SU-DHL-6 (cell line): ENCODE results near the gene UTP14C.

ENCODE experiments used
- CTCF ChIP-seq: fragments of 200-600 bp; sonication (generic); IDR thresholded peaks from one replicate; pipeline ENCODE4 v1.5.1; 2017; ENCODE audit warnings: antibody characterized with exemption, mild to moderate bottlenecking, low read length, moderate library complexity; ENCODE audit not compliant: insufficient read depth, poor library complexity, severe bottlenecking
- EZH2phosphoT487 ChIP-seq: fragments of 200-600 bp; sonication (generic), shearing (Covaris generic); conservative IDR thresholded peaks from 2 replicates; pipeline ENCODE4 v1.6.1; 2018; ENCODE audit warnings: mild to moderate bottlenecking, antibody characterized with exemption, low read length, moderate library complexity, mixed read lengths

DNA sequence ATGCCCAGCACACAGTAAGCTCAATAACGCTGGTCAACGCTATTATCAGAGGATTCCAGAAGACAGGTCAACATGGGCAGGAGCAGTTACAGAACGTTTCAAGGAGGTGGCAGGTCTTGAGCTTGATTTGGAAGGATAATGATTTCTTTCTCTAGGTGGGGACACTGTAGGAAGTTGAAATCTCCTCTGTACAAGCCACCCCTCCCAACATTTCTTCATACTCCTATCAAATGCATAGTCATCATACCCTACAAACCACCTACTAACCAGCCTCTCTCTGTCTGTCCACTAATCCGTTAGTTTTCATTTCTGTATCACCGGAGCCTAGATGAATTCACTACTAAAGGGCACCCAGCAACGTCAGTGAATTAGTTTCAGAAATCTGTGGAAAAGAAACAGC is 14.5 kb upstream of the UTP14C start:
- TF ChIP-seq CTCF (no peak), EZH2phosphoT487 (no peak)
